ENCODE data around the gene PRKCH. TPM values are rescaled to one million over a fixed set of nuclear protein-coding genes. Genes with fewer than 3 reads are reported as not detected.

Gene PRKCH
- total RNA-seq, 2 donors from 2014 or later = 27.6 to 33.9 TPM

DNA sequence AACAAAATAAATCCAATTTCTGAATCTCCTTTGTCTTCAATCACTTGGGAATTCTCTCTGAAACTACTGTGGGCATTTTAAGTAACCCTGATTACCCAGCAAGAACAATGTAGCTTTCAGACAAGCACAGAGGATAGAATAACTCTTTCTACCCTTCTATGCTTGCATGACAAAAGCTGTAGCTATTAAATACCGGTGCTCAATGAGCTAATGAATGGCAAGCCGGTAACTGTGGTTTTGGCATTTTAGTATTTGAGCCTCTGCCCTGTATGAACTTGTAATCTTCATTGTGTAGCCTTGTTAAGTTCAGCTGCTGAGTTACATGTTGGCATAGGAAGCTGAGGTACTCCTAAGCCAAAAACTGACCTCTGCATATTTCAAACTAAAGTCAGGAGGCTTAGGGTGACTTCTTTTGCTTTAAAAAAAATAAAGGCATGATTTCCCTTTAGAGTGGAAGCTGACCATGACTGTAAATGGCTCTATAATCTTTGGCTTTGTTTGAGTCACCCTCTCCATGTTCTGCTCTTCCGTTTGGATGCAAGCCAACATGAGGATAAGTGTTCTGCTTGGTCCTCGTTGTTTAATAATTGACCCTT is 202.9 kb downstream of the PRKCH start:
- H3K4me1 ChIP-seq (replicated peaks) = peaks cover 24% of the 10 kb centered on the region
- WGBS = 16% methylated on average over 4 of the region's 4 CpGs
- intact Hi-C loops (cut with DNase I) = loop anchor here (2.0 kb wide), 1 partner anchor 48 kb away; no protein-coding TSS in a partner anchor

DNA sequence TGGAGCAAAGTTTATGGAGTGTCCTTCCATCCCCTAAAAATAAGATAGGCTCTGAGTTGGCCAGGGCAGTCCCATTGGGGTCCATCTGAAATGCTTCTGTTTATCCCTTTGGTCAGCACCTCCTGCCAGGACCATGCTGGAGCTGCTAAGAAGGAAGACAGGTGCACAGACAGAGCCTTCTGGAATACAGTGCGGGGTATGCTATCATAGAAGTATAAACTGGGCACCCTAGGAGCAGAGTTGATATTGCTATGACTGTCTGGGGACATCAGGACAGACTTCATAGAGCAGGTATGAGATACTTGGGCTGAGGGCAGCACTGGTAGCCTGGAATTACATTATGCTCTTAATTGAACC is 203.5 kb downstream of the PRKCH start:
- peak overlapping the region; percentile 76 to 81 for H3K27ac ChIP-seq
- no peaks in the 10 kb centered on the region for H3K9me3 ChIP-seq
- WGBS = 96% methylated on average over 1 of the region's 1 CpG
- no peak overlapping the region for H3K4me3 ChIP-seq
- TF ChIP-seq, protein P1, sequence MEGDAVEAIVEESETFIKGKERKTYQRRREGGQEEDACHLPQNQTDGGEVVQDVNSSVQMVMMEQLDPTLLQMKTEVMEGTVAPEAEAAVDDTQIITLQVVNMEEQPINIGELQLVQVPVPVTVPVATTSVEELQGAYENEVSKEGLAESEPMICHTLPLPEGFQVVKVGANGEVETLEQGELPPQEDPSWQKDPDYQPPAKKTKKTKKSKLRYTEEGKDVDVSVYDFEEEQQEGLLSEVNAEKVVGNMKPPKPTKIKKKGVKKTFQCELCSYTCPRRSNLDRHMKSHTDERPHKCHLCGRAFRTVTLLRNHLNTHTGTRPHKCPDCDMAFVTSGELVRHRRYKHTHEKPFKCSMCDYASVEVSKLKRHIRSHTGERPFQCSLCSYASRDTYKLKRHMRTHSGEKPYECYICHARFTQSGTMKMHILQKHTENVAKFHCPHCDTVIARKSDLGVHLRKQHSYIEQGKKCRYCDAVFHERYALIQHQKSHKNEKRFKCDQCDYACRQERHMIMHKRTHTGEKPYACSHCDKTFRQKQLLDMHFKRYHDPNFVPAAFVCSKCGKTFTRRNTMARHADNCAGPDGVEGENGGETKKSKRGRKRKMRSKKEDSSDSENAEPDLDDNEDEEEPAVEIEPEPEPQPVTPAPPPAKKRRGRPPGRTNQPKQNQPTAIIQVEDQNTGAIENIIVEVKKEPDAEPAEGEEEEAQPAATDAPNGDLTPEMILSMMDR (IDR thresholded peaks at IDR 0.05) = no peak
- TF ChIP-seq POLR2AphosphoS5 (IDR thresholded peaks at IDR 0.05) (no peak), POLR2A (IDR thresholded peaks at IDR 0.05) (no peak)
- H3K36me3 ChIP-seq = no peaks in the 10 kb centered on the region
- DNase-seq (ENCODE audit: low spot score) = no peak
- H3K4me1 ChIP-seq (replicated peaks) = peaks cover 24% of the 10 kb centered on the region
- intact Hi-C loops (cut with DNase I) = loop anchor here (2.0 kb wide), 1 partner anchor 48 kb away; no protein-coding TSS in a partner anchor
- no peaks in the 10 kb centered on the region for H3K27me3 ChIP-seq (replicated peaks; ENCODE audit: insufficient read depth)

More for the DNA sequence above, 202.9 kb downstream of the PRKCH start:
- H3K9me3 ChIP-seq = no peaks in the 10 kb centered on the region
- DNase-seq (ENCODE audit: low spot score) = no peak
- H3K27me3 ChIP-seq (replicated peaks; ENCODE audit: insufficient read depth) = no peaks in the 10 kb centered on the region
- H3K36me3 ChIP-seq = no peaks in the 10 kb centered on the region
- H3K27ac ChIP-seq = peak overlapping the region; percentile 76 to 81
- H3K4me3 ChIP-seq = no peak overlapping the region
- TF ChIP-seq POLR2AphosphoS5 (IDR thresholded peaks at IDR 0.05) = peak; percentile 41
- TF ChIP-seq, protein P1 (IDR thresholded peaks at IDR 0.05) = no peak

DNA sequence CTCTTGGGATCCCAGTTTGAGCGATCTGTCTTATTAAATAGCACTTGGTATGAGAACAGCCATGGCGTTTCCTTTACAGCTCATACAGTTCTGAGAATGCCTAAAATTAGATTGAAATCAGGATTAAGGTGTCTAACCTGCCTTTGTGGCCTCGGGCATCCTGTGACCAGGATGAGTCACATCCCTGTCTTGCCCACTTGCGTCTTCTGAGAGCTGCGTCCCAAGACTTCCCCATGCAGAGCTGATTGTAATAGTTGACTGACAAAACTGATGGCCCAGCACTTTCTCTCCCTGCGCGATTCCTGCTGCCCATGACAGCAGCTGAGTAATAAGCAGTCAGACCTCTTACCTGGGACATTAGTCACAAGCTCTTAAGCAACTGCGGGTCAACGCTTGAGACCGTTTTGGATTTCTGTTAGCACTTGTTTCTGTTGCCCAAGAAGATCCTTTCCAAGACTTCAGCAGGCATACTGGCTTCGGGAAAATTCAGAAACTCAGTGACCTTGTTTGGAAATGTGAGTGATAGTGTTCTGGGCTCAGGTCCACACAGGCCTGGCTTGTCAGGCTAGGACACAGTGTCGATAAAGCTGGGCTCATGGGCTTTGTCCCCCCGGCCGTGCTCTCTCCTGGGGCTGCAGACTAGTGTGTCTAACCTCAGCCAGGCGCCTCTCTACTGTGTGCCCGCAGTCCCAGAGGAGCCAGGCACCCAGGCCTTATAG is 204.1 kb downstream of the PRKCH start:
- Histone ChIP-seq H3K27me3 (replicated peaks; ENCODE audit: insufficient read depth) (no peaks in the 10 kb centered on the region), H3K36me3 (no peaks in the 10 kb centered on the region), H3K4me1 (replicated peaks) (peaks cover 24% of the 10 kb centered on the region), H3K4me3 (no peak overlapping the region), H3K9me3 (no peaks in the 10 kb centered on the region), H3K27ac (peak overlapping the region; percentile 76 to 81)
- 38% methylated on average over 16 of the region's 16 CpGs for WGBS
- TF ChIP-seq POLR2AphosphoS5 (IDR thresholded peaks at IDR 0.05) = peak; percentile 67
- TF ChIP-seq, protein P1 (IDR thresholded peaks at IDR 0.05) = no peak
- DNase-seq (ENCODE audit: low spot score) = peak; percentile 71
- intact Hi-C loops (cut with DNase I) = loop anchor here (2.0 kb wide), 1 partner anchor 49 kb away; no protein-coding TSS in a partner anchor

DNA sequence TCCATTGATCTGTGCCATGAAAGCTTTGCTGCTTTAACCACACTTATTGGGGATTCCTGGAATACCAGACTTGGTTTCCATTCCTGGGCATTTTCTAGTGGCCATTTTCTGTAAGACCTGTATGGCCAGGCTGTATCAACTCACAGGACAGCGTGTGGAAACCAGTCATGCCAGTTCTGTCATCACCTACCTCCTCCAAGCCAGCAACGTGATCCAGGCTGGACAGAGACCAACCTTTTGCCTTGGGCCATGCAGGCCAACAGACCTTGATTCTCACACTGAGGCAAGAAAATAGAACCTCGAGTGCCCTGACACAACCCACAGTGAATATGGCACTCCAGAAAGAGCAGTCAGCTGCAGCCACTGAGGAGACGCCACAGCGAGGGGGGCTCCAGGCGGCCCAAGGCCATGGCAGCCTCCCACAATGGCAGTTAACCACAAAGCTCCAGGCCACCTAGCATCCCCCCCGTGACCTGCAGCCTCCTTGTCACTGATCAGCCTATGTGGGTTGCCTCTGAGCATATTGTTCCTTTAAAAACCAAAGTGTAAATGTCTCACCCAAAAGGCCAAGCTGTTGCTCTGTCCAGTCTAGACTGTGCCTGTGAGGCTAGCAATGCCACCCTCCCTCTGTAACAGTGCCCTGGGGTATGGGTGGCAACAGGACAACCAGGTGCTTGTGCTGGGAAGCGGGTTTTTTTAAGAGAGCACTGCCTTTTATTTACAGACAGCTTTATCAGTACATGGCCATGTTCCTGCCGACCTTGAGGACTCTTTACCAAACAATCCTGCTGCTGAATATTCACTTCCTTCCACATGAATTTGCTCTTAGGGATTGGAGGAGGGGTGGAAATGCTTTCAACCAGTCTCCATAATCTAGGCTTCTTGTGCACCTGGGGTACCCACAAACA is 205.3 kb downstream of the PRKCH start:
- 41% methylated on average over 7 of the region's 9 CpGs for WGBS
- Histone ChIP-seq H3K9me3 (no peaks in the 10 kb centered on the region), H3K27me3 (replicated peaks; ENCODE audit: insufficient read depth) (no peaks in the 10 kb centered on the region), H3K27ac (peak overlapping the region; percentile 76 to 81), H3K4me1 (replicated peaks) (peaks cover 24% of the 10 kb centered on the region), H3K4me3 (no peak overlapping the region), H3K36me3 (no peaks in the 10 kb centered on the region)
- DNase-seq (ENCODE audit: low spot score) = peak; percentile 85
- intact Hi-C loops (cut with DNase I) = no loop called here
- TF ChIP-seq POLR2A (IDR thresholded peaks at IDR 0.05) = no peak
- TF ChIP-seq, protein P1 (IDR thresholded peaks at IDR 0.05) = peak in 1 of 4 experiments; percentile 18
- TF ChIP-seq POLR2AphosphoS5 (IDR thresholded peaks at IDR 0.05) = peak; percentile 77
